ENCODE measurements around the gene TMEM218. TPM values are rescaled to one million over a fixed set of nuclear protein-coding genes. Genes with fewer than 3 reads are reported as not detected.
A peak's percentile ranks its signal among the peaks of the same experiment; 100 is the strongest.

The TMEM218 gene
- total RNA-seq, result 10 to 100 TPM in 2 of 4 donors, 1 to 10 TPM in 2; 2.6 to 18.2 (median 10.6) TPM

GRCh38 chr11:125111343-125112207 is at the start of gene TMEM218:
TSS of gene TMEM218 (minus strand) at chr11:125111626. CDS start at chr11:125102241, 9,385 bp downstream.
- Histone ChIP-seq H3K27ac (peak within 1 kb of the TSS; percentile 82 to 89 (median 84)), H3K27me3 (peaks cover 5% of the 10 kb centered on the region), H3K4me3 (peak within 1 kb of the TSS; percentile 56 to 91 (median 76)), H3K9me3 (no peaks in the 10 kb centered on the region), H3K4me1 (peaks cover 0 to 12% (median 3%) of the 10 kb centered on the region in 4 donors), H3K36me3 (no peaks in the 10 kb centered on the region)
- peak; percentile 99 for DNase-seq
- WGBS, 2 donors (ENCODE audit: low coverage in 1 of 2), result 7 to 67% methylated on average over 3 to 49 of the region's 49 CpGs
- no peak for TF ChIP-seq EP300 (IDR thresholded peaks at IDR 0.05; ENCODE audit: low read depth)
- peak in 2 of 3 donors; percentile 24 to 28 for TF ChIP-seq POLR2AphosphoS5 (IDR thresholded peaks at IDR 0.05)
- peak; percentile 41 for TF ChIP-seq POLR2A (IDR thresholded peaks at IDR 0.05)
- in situ Hi-C loops (cut with MboI; ENCODE audit: low pct_ligation_motif_present in 1 of 4, low pct_unique_long_range_greater_than_20kb in 1 of 4, low sequenced_read_pairs in 3 of 4) (loop anchor here in 1 of 4 donors (10.0 kb wide), 1 partner anchor 157 kb away; the partner anchor contains the start of gene CCDC15), intact Hi-C loops (cut with DNase I; ENCODE audit: low total_unique reads) (loop anchor here (10.0 kb wide), 1 partner anchor 157 kb away; the partner anchor contains the start of gene CCDC15)

GRCh38 chr11:125157953-125158680 is 46.7 kb upstream of the TMEM218 start:
- TF ChIP-seq POLR2A (IDR thresholded peaks at IDR 0.05), result no peak
- no peak for TF ChIP-seq EP300 (IDR thresholded peaks at IDR 0.05; ENCODE audit: low read depth)
- no peak for TF ChIP-seq POLR2AphosphoS5 (IDR thresholded peaks at IDR 0.05)
- TF ChIP-seq, protein P1, sequence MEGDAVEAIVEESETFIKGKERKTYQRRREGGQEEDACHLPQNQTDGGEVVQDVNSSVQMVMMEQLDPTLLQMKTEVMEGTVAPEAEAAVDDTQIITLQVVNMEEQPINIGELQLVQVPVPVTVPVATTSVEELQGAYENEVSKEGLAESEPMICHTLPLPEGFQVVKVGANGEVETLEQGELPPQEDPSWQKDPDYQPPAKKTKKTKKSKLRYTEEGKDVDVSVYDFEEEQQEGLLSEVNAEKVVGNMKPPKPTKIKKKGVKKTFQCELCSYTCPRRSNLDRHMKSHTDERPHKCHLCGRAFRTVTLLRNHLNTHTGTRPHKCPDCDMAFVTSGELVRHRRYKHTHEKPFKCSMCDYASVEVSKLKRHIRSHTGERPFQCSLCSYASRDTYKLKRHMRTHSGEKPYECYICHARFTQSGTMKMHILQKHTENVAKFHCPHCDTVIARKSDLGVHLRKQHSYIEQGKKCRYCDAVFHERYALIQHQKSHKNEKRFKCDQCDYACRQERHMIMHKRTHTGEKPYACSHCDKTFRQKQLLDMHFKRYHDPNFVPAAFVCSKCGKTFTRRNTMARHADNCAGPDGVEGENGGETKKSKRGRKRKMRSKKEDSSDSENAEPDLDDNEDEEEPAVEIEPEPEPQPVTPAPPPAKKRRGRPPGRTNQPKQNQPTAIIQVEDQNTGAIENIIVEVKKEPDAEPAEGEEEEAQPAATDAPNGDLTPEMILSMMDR (IDR thresholded peaks at IDR 0.05), result no peak
- DNase-seq, result no peak
- H3K27me3 ChIP-seq, result peaks cover 17% of the 10 kb centered on the region
- intact Hi-C loops (cut with DNase I; ENCODE audit: low total_unique reads) (no loop called here), in situ Hi-C loops (cut with MboI; ENCODE audit: low pct_ligation_motif_present in 1 of 4, low pct_unique_long_range_greater_than_20kb in 1 of 4, low sequenced_read_pairs in 3 of 4) (loop anchor here in 2 of 4 donors (25.0 kb wide), 1 partner anchor 179 kb away; no protein-coding TSS in a partner anchor)
- no peaks in the 10 kb centered on the region for H3K9me3 ChIP-seq
- WGBS, 2 donors (ENCODE audit: low coverage in 1 of 2), result 83 to 90% methylated on average over 10 of the region's 10 CpGs
- no peak overlapping the region for H3K27ac ChIP-seq
- H3K4me3 ChIP-seq, result no peak overlapping the region
- H3K36me3 ChIP-seq, result no peaks in the 10 kb centered on the region
- H3K4me1 ChIP-seq, result no peaks in the 10 kb centered on the region

- Histone ChIP-seq H3K27me3 (peaks cover 8% of the 10 kb centered on the region), H3K4me1 (no peaks in the 10 kb centered on the region), H3K9me3 (no peaks in the 10 kb centered on the region), H3K4me3 (no peak overlapping the region), H3K27ac (no peak overlapping the region), H3K36me3 (no peaks in the 10 kb centered on the region)
- TF ChIP-seq, protein P1 (IDR thresholded peaks at IDR 0.05), result no peak
- no peak for TF ChIP-seq POLR2A (IDR thresholded peaks at IDR 0.05)
- TF ChIP-seq POLR2AphosphoS5 (IDR thresholded peaks at IDR 0.05), result no peak
- TF ChIP-seq EP300 (IDR thresholded peaks at IDR 0.05; ENCODE audit: low read depth), result no peak
- in situ Hi-C loops (cut with MboI; ENCODE audit: low pct_ligation_motif_present in 1 of 4, low pct_unique_long_range_greater_than_20kb in 1 of 4, low sequenced_read_pairs in 3 of 4) (loop anchor here in 2 of 4 donors (25.0 kb wide), 1 partner anchor 180 kb away; no protein-coding TSS in a partner anchor), intact Hi-C loops (cut with DNase I; ENCODE audit: low total_unique reads) (no loop called here)
- DNase-seq, result no peak
- WGBS, 2 donors (ENCODE audit: low coverage in 1 of 2), result 84 to 91% methylated on average over 6 of the region's 6 CpGs
Measured at GRCh38 chr11:125157118-125157733, 45.8 kb upstream of the TMEM218 start.

GRCh38 chr11:125156346-125157117 is 45.1 kb upstream of the TMEM218 start:
- Histone ChIP-seq H3K4me3 (no peak overlapping the region), H3K4me1 (no peaks in the 10 kb centered on the region), H3K27me3 (peaks cover 4% of the 10 kb centered on the region), H3K27ac (no peak overlapping the region), H3K9me3 (no peaks in the 10 kb centered on the region), H3K36me3 (no peaks in the 10 kb centered on the region)
- DNase-seq, result no peak
- TF ChIP-seq, protein P1 (IDR thresholded peaks at IDR 0.05), result no peak
- TF ChIP-seq POLR2A (IDR thresholded peaks at IDR 0.05) (no peak), POLR2AphosphoS5 (IDR thresholded peaks at IDR 0.05) (no peak), EP300 (IDR thresholded peaks at IDR 0.05; ENCODE audit: low read depth) (no peak)
- intact Hi-C loops (cut with DNase I; ENCODE audit: low total_unique reads), result no loop called here
- 75 to 76% methylated on average over 4 to 8 of the region's 8 CpGs for WGBS, 2 donors (ENCODE audit: low coverage in 1 of 2)
- in situ Hi-C loops (cut with MboI; ENCODE audit: low pct_ligation_motif_present in 1 of 4, low pct_unique_long_range_greater_than_20kb in 1 of 4, low sequenced_read_pairs in 3 of 4), result loop anchor here in 2 of 4 donors (25.0 kb wide), 1 partner anchor 181 kb away; no protein-coding TSS in a partner anchor

All from transverse colon (tissue), 4 donors.